Testis (tissue), 3 donors: ENCODE data around the gene FLNB. TPM values are rescaled to one million over a fixed set of nuclear protein-coding genes. Genes with fewer than 3 reads are reported as not detected.
A peak's percentile ranks its signal among the peaks of the same experiment; 100 is the strongest.

ENCODE experiments used
- DNase-seq: peaks from one replicate; pipeline ENCODE4 v3.0.0-alpha.2; 2019
- H3K27ac ChIP-seq, 2 donors: fragments of 200-600 bp; sonication (generic); one replicate each; pipeline ENCODE4 v1.5.1; 2019
- H3K27me3 ChIP-seq: fragments of 200-600 bp; sonication (generic); one replicate; pipeline ENCODE4 v1.5.1; 2019
- H3K36me3 ChIP-seq: fragments of 200-600 bp; sonication (generic); one replicate; pipeline ENCODE4 v1.5.1; 2017; ENCODE audit warnings: low read depth; ENCODE audit errors: missing control alignments
- H3K4me1 ChIP-seq: fragments of 200-600 bp; sonication (generic); one replicate; pipeline ENCODE4 v1.5.1; 2019
- H3K4me3 ChIP-seq, 2 donors: fragments of 200-600 bp; sonication (generic); one replicate each; pipeline ENCODE4 v1.5.1; 2017 to 2019
- H3K9me3 ChIP-seq: fragments of 200-600 bp; sonication (generic); one replicate; pipeline ENCODE4 v1.5.1; 2017
- POLR2A ChIP-seq: fragments of 450-650 bp; IDR thresholded peaks from one replicate; pipeline ENCODE4 v1.6.1; 2017; ENCODE audit warnings: antibody characterized with exemption, mild to moderate bottlenecking, moderate library complexity
- WGBS, 2 donors: methylation state at CpG; one replicate each; pipeline ENCODE4 v1.1.5; 2018; 5-methylcytosine and 5-hydroxymethylcytosine counted together
- intact Hi-C: fragments of 100-400 bp; cut with DNase I; formaldehyde crosslinking; loops from one replicate; pipeline ENCODE4 v1.15.1; 2023; ENCODE audit warnings: low total_unique reads
- polyA plus RNA-seq: library from polyadenylated mRNA; stranded (reverse); fragments of 350-450 nt; fragmentation: Illumina TruSeq; extraction: RNeasy Lipid Tissue Mini Kit (QIAGEN cat#74804); gene quantifications from one replicate; pipeline ENCODE4 v1.2.3, GENCODE V29; 2014; ENCODE audit warnings: low read depth, low replicate concordance; ENCODE audit not compliant: insufficient read depth
- total RNA-seq, 2 donors: library from RNA; depleted of rRNA; stranded (reverse); fragments of >200 nt; gene quantifications; one replicate each; pipeline ENCODE4 v1.2.3, GENCODE V29; 2016
- TF ChIP-seq, protein P1 (sequence below), 3 experiments: fragments of 450-650 bp in 2 of 3; fragments of 200-600 bp in 1 of 3; sonication (generic) in 1 of 3; IDR thresholded peaks; one replicate each; pipeline ENCODE4 v1.5.1; 2016 to 2019; ENCODE audit warnings: antibody characterized with exemption in 3 of 3, mild to moderate bottlenecking in 2 of 3, moderate library complexity in 1 of 3

The FLNB gene
- total and polyA plus RNA-seq, 3 donors from 2014 or later, result 105 to 199 (median 166) TPM

DNA sequence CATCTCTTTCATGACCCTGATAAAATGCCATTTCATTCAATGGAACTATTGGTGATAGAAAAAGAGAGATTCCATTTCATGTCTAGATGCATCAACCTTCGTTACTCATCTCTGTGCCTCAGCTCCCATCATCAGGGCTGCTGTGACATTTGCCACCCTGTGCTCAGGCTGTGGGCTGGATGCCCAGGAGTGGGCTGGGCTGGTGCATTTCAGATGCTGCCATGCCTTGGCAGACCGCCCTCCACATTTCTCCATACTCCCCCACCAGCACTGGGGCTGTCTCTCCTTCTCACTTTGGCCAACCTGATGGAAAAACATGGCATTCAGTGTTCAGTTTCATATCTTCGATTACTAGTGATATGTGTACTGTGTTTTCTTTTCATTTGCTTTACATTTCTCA is 143.4 kb downstream of the FLNB start:
- Histone ChIP-seq H3K27me3 (no peaks in the 10 kb centered on the region), H3K36me3 (no peaks in the 10 kb centered on the region), H3K4me3 (no peak overlapping the region), H3K4me1 (peaks cover 3% of the 10 kb centered on the region), H3K27ac (no peak overlapping the region), H3K9me3 (no peaks in the 10 kb centered on the region)
- WGBS, 2 donors, result 58 to 71% methylated on average over 3 of the region's 3 CpGs
- TF ChIP-seq POLR2A, result no peak
- TF ChIP-seq, protein P1, sequence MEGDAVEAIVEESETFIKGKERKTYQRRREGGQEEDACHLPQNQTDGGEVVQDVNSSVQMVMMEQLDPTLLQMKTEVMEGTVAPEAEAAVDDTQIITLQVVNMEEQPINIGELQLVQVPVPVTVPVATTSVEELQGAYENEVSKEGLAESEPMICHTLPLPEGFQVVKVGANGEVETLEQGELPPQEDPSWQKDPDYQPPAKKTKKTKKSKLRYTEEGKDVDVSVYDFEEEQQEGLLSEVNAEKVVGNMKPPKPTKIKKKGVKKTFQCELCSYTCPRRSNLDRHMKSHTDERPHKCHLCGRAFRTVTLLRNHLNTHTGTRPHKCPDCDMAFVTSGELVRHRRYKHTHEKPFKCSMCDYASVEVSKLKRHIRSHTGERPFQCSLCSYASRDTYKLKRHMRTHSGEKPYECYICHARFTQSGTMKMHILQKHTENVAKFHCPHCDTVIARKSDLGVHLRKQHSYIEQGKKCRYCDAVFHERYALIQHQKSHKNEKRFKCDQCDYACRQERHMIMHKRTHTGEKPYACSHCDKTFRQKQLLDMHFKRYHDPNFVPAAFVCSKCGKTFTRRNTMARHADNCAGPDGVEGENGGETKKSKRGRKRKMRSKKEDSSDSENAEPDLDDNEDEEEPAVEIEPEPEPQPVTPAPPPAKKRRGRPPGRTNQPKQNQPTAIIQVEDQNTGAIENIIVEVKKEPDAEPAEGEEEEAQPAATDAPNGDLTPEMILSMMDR (IDR thresholded peaks at IDR 0.05), result no peak
- DNase-seq, result peak; percentile 87
- intact Hi-C loops, result no loop called here

DNA sequence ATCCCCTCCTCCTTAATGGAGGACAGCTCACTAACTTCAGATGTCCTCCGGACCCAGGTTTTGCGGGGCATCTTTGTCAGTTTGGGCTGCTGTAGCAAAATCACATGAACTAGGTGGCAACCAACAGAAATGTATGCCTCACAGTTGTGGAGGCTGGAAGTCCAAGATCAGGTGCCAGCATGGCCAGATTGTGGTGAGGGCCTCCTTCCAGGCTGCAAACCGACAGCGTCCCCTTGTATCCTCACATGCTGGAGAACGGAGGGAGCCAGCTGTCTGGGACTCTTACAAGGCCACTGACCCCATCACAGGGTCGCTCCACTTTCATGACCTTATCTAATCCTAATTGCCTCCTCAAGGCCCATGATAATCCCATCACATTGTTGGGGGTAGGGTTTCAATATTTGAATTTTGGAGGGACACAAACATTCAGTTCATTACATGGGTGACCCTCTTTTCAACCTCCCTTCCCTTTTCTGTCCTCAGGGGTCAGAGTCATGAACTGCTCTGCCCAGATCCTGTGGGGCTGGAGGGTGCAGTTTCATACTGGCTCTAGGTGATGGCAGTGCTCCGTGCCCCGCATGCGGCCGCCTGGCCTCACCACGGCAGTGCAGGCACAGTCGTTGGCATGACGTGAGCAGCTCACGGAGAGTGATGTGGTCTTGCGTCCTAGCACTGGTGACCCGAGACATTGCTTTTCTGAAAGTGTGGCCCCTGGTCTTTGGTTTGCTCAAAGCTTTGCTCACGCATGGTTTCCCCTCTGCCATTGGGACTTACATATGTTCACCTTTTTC is 144.2 kb downstream of the FLNB start:
- TF ChIP-seq POLR2A, result no peak
- H3K4me1 ChIP-seq, result peaks cover 3% of the 10 kb centered on the region
- H3K9me3 ChIP-seq, result no peaks in the 10 kb centered on the region
- WGBS, 2 donors, result 92 to 93% methylated on average over 17 of the region's 17 CpGs
- DNase-seq, result no peak
- no peak overlapping the region for H3K4me3 ChIP-seq
- no peaks in the 10 kb centered on the region for H3K36me3 ChIP-seq
- intact Hi-C loops, result no loop called here
- H3K27ac ChIP-seq, result no peak overlapping the region
- no peaks in the 10 kb centered on the region for H3K27me3 ChIP-seq

DNA sequence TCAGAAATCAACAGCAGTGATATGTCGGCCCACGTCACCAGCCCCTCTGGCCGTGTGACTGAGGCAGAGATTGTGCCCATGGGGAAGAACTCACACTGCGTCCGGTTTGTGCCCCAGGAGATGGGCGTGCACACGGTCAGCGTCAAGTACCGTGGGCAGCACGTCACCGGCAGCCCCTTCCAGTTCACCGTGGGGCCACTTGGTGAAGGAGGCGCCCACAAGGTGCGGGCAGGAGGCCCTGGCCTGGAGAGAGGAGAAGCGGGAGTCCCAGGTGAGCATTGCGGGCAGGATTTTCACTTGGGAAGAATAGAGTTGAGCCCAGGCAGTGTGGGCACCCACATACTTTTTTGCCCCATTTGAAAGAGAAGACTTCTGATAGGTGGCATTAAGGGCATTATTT is 145.1 kb downstream of the FLNB start:
- no peak overlapping the region for H3K27ac ChIP-seq
- DNase-seq, result no peak
- WGBS, 2 donors, result 93 to 94% methylated on average over 16 of the region's 16 CpGs
- no peaks in the 10 kb centered on the region for H3K9me3 ChIP-seq
- TF ChIP-seq, protein P1 (IDR thresholded peaks at IDR 0.05), result no peak
- no peak for TF ChIP-seq POLR2A
- peaks cover 3% of the 10 kb centered on the region for H3K4me1 ChIP-seq
- intact Hi-C loops, result no loop called here
- no peaks in the 10 kb centered on the region for H3K36me3 ChIP-seq
- no peak overlapping the region for H3K4me3 ChIP-seq
- H3K27me3 ChIP-seq, result no peaks in the 10 kb centered on the region

DNA sequence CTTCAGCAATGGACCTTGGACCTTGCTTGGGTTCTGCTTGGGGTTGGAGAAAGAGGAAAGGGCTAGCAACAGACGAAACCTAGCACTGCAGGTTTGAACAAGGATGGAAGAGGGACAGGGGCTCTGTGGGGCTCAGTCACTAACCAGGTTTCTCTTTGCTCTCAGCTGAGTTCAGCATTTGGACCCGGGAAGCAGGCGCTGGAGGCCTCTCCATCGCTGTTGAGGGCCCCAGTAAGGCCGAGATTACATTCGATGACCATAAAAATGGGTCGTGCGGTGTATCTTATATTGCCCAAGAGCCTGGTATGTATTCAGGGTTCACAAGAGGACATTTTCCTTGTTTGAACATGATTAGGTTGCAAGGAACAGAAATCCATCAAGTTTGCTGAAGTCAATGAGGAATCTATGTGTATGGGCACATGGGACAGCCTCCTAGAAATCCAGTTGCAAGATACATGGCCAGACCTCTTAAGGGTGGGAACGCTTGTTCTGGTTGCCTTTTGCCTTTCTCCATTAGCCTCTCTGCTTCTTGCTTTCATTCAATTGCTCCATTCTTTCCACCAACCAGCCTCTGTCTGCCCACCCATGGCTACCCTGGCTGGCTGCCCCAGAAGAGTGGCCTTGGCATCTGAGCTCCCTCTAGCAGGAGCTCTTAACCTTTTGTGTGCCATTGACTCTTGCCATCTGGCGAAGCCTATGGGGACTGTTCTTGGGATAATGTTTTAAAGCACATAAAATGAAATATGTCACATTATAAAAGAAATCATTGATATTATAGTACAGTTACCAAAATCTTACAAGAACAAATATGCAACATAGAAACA is 146.6 kb downstream of the FLNB start:
- TF ChIP-seq, protein P1 (IDR thresholded peaks at IDR 0.05), result no peak
- TF ChIP-seq POLR2A, result no peak
- intact Hi-C loops, result no loop called here
- no peaks in the 10 kb centered on the region for H3K36me3 ChIP-seq

DNA sequence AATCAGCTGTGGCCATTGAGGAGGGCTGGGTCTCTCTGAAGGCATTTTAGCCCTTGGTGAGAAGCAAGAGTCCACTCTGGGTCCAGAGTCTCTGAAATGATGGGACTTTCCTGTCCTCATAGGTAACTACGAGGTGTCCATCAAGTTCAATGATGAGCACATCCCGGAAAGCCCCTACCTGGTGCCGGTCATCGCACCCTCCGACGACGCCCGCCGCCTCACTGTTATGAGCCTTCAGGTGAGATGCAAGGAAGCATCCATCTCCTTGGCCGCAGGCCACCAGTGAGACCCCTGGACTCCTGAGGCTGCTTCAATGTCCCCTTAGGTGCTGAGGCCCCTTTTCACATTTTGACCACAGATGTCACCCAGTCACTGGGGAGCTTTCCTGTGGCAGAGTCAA is 147.6 kb downstream of the FLNB start:
- Histone ChIP-seq H3K27ac (no peak overlapping the region), H3K4me1 (peaks cover 3% of the 10 kb centered on the region), H3K9me3 (no peaks in the 10 kb centered on the region), H3K36me3 (no peaks in the 10 kb centered on the region), H3K4me3 (no peak overlapping the region), H3K27me3 (no peaks in the 10 kb centered on the region)
- intact Hi-C loops, result no loop called here
- DNase-seq, result no peak
- no peak for TF ChIP-seq POLR2A
- TF ChIP-seq, protein P1 (IDR thresholded peaks at IDR 0.05), result no peak
- 95 to 97% methylated on average over 10 of the region's 10 CpGs for WGBS, 2 donors

More for the DNA sequence above, 146.6 kb downstream of the FLNB start:
- H3K9me3 ChIP-seq, result no peaks in the 10 kb centered on the region
- DNase-seq, result no peak
- no peak overlapping the region for H3K27ac ChIP-seq
- 92% methylated on average over 10 of the region's 10 CpGs for WGBS, 2 donors
- no peaks in the 10 kb centered on the region for H3K27me3 ChIP-seq
- H3K4me3 ChIP-seq, result no peak overlapping the region
- H3K4me1 ChIP-seq, result peaks cover 3% of the 10 kb centered on the region
